H1 (cell line): ENCODE data around the gene TSHZ2. TPM values are rescaled to one million over a fixed set of nuclear protein-coding genes. Genes with fewer than 3 reads are reported as not detected.

Experiments
- CTCF ChIA-PET: fragments of 300-600 bp; sonication (Branson Sonifier 250); formaldehyde crosslinking; loops from one replicate; lab custom pipeline; 2021; ENCODE audit not compliant: partially characterized antibody; lab: Charles Lee
- POLR2A ChIA-PET: fragments of 300-600 bp; sonication (Branson Sonifier 250); formaldehyde crosslinking; loops from one replicate; lab custom pipeline; 2021; ENCODE audit warnings: inconsistent platforms; ENCODE audit not compliant: partially characterized antibody; lab: Charles Lee
- DNase-seq, 2 experiments: peaks; one replicate each; pipeline versions ENCODE4 v3.0.0 to v3.0.0-alpha.2; 2010 to 2022; ENCODE audit warnings: low spot score in 2 of 2, low read depth in 1 of 2, mixed read lengths in 1 of 2
- FAIRE-seq: peaks from 2 replicates; lab custom pipeline; 2011; peaks lifted over from hg19 to GRCh38; lab: Jason Lieb, UNC
- H2AFZ ChIP-seq: 2 replicates; pipeline ENCODE4 v1.8.1; 2012; ENCODE audit warnings: low read length, inconsistent platforms
- H2AK5ac ChIP-seq: 2 replicates; pipeline ENCODE4 v1.6.1; 2013; ENCODE audit warnings: low read depth, low read length
- H2BK120ac ChIP-seq: replicated peaks from 2 replicates; pipeline ENCODE3; 2013; ENCODE audit warnings: low read depth, low read length, inconsistent platforms
- H2BK12ac ChIP-seq: 2 replicates; pipeline ENCODE4 v1.6.1; 2013; ENCODE audit warnings: low read depth, low read length
- H2BK15ac ChIP-seq: 2 replicates; pipeline ENCODE4 v1.6.1; 2013; ENCODE audit warnings: low read length
- H2BK20ac ChIP-seq: 2 replicates; pipeline ENCODE4 v1.6.1; 2013; ENCODE audit warnings: low read length
- H2BK5ac ChIP-seq: 2 replicates; pipeline ENCODE4 v1.6.1; 2013; ENCODE audit warnings: low read depth, low read length
- H3K14ac ChIP-seq: 2 replicates; pipeline ENCODE4 v1.6.1; 2013; ENCODE audit warnings: inconsistent platforms; ENCODE audit not compliant: insufficient read length
- H3K18ac ChIP-seq: 2 replicates; pipeline ENCODE4 v1.6.1; 2013; ENCODE audit warnings: low read length; ENCODE audit errors: extremely low read depth
- H3K23ac ChIP-seq: 2 replicates; pipeline ENCODE4 v1.6.1; 2013; ENCODE audit warnings: inconsistent platforms; ENCODE audit not compliant: insufficient read length
- H3K23me2 ChIP-seq: 2 replicates; pipeline ENCODE4 v1.6.1; 2013; ENCODE audit warnings: low read depth, low read length
- H3K27ac ChIP-seq: 2 replicates; pipeline ENCODE4 v1.6.1; 2011; ENCODE audit warnings: low read depth, low read length, inconsistent platforms
- H3K27me3 ChIP-seq, 4 experiments: replicated peaks in 1 of 4; 1 replicate in 1 of 4; 2 replicates in 3 of 4; pipeline versions ENCODE4 v1.6.1 to v1.8.1; 2011 to 2013; ENCODE audit warnings: low read length in 3 of 4, mild to moderate bottlenecking in 3 of 4, inconsistent platforms in 2 of 4, mixed read lengths in 2 of 4, moderate library complexity in 1 of 4; ENCODE audit not compliant: control insufficient read depth in 3 of 4, insufficient read depth in 3 of 4; ENCODE audit errors: extremely low read depth in 1 of 4
- H3K36me3 ChIP-seq, 4 experiments: 2 replicates each; pipeline versions ENCODE4 v1.6.1 to v1.8.1; 2011 to 2013; ENCODE audit warnings: mild to moderate bottlenecking in 4 of 4, low read length in 3 of 4, moderate library complexity in 2 of 4, control low read depth in 1 of 4, inconsistent platforms in 1 of 4; ENCODE audit not compliant: insufficient read depth in 4 of 4, control insufficient read depth in 2 of 4
- H3K4ac ChIP-seq: replicated peaks from 2 replicates; pipeline ENCODE3; 2013; ENCODE audit warnings: low read length, low read depth, mixed read lengths, inconsistent platforms; ENCODE audit not compliant: insufficient read length
- H3K4me1 ChIP-seq, 4 experiments: replicated peaks in 1 of 4; 1 replicate in 1 of 4; 2 replicates in 3 of 4; pipeline versions ENCODE4 v1.6.1 to v1.8.1; 2011 to 2013; ENCODE audit warnings: low read length in 3 of 4, inconsistent platforms in 2 of 4, mixed read lengths in 1 of 4; ENCODE audit not compliant: insufficient read depth in 4 of 4, control insufficient read depth in 3 of 4
- H3K4me2 ChIP-seq, 2 experiments: 2 replicates each; pipeline versions ENCODE4 v1.6.1 to v1.8.1; 2011 to 2013; ENCODE audit warnings: low read depth in 2 of 2, low read length in 2 of 2, control low read depth in 1 of 2, inconsistent platforms in 1 of 2, mild to moderate bottlenecking in 1 of 2; ENCODE audit not compliant: insufficient read depth in 1 of 2
- H3K4me3 ChIP-seq, 4 experiments: fragments of 200-600, 300-600 bp in 1 of 4; sonication (generic), shearing (Covaris generic), sonication (Bioruptor Twin) in 1 of 4; 2 replicates each; pipeline versions ENCODE4 v1.5.1 to v1.8.1; 2011 to 2016; ENCODE audit warnings: low read length in 4 of 4, low read depth in 3 of 4, control low read depth in 2 of 4, inconsistent platforms in 2 of 4, mild to moderate bottlenecking in 2 of 4, mixed read lengths in 1 of 4, moderate library complexity in 1 of 4; ENCODE audit not compliant: insufficient read depth in 2 of 4; ENCODE audit errors: extremely low read depth in 1 of 4
- H3K56ac ChIP-seq: replicated peaks from 2 replicates; pipeline ENCODE3; 2013; ENCODE audit warnings: low read depth, mild to moderate bottlenecking, mixed read lengths, low read length, inconsistent platforms; ENCODE audit not compliant: insufficient read length
- H3K79me1 ChIP-seq: 2 replicates; pipeline ENCODE4 v1.6.1; 2013; ENCODE audit warnings: low read depth, low read length, control low read depth
- H3K79me2 ChIP-seq, 2 experiments: 2 replicates each; pipeline versions ENCODE4 v1.6.1 to v1.8.1; 2012 to 2013; ENCODE audit warnings: low read length in 2 of 2, mild to moderate bottlenecking in 2 of 2, inconsistent platforms in 1 of 2; ENCODE audit not compliant: insufficient read depth in 2 of 2, control insufficient read depth in 1 of 2
- H3K9ac ChIP-seq, 4 experiments: replicated peaks in 1 of 4; 1 replicate in 1 of 4; 2 replicates in 3 of 4; pipeline versions ENCODE4 v1.6.1 to v1.8.1; 2011 to 2013; ENCODE audit warnings: low read depth in 3 of 4, low read length in 3 of 4, control low read depth in 2 of 4, mild to moderate bottlenecking in 2 of 4, moderate library complexity in 2 of 4, inconsistent platforms in 1 of 4; ENCODE audit errors: extremely low read depth in 1 of 4
- H3K9me3 ChIP-seq, 2 experiments: 2 replicates each; pipeline versions ENCODE4 v1.6.1 to v1.8.1; 2012 to 2013; ENCODE audit warnings: mild to moderate bottlenecking in 2 of 2, moderate library complexity in 2 of 2, control low read depth in 1 of 2, inconsistent platforms in 1 of 2, low read depth in 1 of 2, low read length in 1 of 2, mixed read lengths in 1 of 2; ENCODE audit not compliant: insufficient read depth in 2 of 2
- H4K20me1 ChIP-seq, 2 experiments: replicated peaks in 1 of 2; 2 replicates each; pipeline versions ENCODE3 to v1.8.1; 2011 to 2013; ENCODE audit warnings: inconsistent platforms in 2 of 2, low read length in 2 of 2, mild to moderate bottlenecking in 1 of 2; ENCODE audit not compliant: insufficient read depth in 2 of 2, control insufficient read depth in 1 of 2
- H4K5ac ChIP-seq: 2 replicates; pipeline ENCODE4 v1.6.1; 2013; ENCODE audit warnings: low read length, low read depth, mixed read lengths, inconsistent platforms; ENCODE audit not compliant: insufficient read length
- H4K8ac ChIP-seq: 2 replicates; pipeline ENCODE4 v1.8.0; 2013; ENCODE audit warnings: mild to moderate bottlenecking, moderate library complexity, low read length, inconsistent platforms; ENCODE audit not compliant: insufficient read depth; ENCODE audit errors: extremely low read depth
- H4K91ac ChIP-seq: replicated peaks from 2 replicates; pipeline ENCODE3; 2013; ENCODE audit warnings: low read length, mixed read lengths, inconsistent platforms; ENCODE audit not compliant: insufficient read length
- ATF2 ChIP-seq: IDR thresholded peaks from 2 replicates; pipeline ENCODE4 v1.6.1; 2012; ENCODE audit warnings: low read length, inconsistent platforms
- BACH1 ChIP-seq: IDR thresholded peaks from 2 replicates; pipeline ENCODE4 v1.6.1; 2012; ENCODE audit warnings: low read length, improper control_type of control experiment
- CEBPB ChIP-seq: IDR thresholded peaks from 2 replicates; pipeline ENCODE4 v1.6.1; 2012; ENCODE audit warnings: low read depth, low read length
- CHD1 ChIP-seq: IDR thresholded peaks from 2 replicates; pipeline ENCODE4 v1.6.1; 2012; ENCODE audit warnings: low read depth, low read length, improper control_type of control experiment
- GABPA ChIP-seq: IDR thresholded peaks from 2 replicates; pipeline ENCODE4 v1.6.1; 2011; ENCODE audit warnings: mild to moderate bottlenecking, low read length, moderate library complexity, borderline replicate concordance; ENCODE audit not compliant: insufficient read depth
- MAFK ChIP-seq: IDR thresholded peaks from 2 replicates; pipeline ENCODE4 v1.6.1; 2012; ENCODE audit warnings: low read depth, mild to moderate bottlenecking, improper control_type of control experiment, low read length
- POLR2A ChIP-seq, 2 experiments: IDR thresholded peaks; 1 replicate in 1 of 2; 2 replicates in 1 of 2; pipeline ENCODE4 v1.6.1; 2011; ENCODE audit warnings: low read depth in 2 of 2, low read length in 2 of 2, mild to moderate bottlenecking in 2 of 2; ENCODE audit errors: control extremely low read depth in 1 of 2
- POLR2AphosphoS5 ChIP-seq: IDR thresholded peaks from 2 replicates; pipeline ENCODE4 v1.6.1; 2011; ENCODE audit warnings: low read depth, low read length
- SAP30 ChIP-seq: fragments of 300-600 bp; sonication (generic); IDR thresholded peaks from 2 replicates; pipeline ENCODE4 v1.7.1; 2012; ENCODE audit warnings: low read length, moderate library complexity, mild to moderate bottlenecking, inconsistent platforms; ENCODE audit not compliant: insufficient read depth, insufficient replicate concordance
- SP1 ChIP-seq: IDR thresholded peaks from 2 replicates; pipeline ENCODE4 v1.6.1; 2011; ENCODE audit warnings: low read depth, low read length
- SP2 ChIP-seq: IDR thresholded peaks from 2 replicates; pipeline ENCODE4 v1.6.1; 2012; ENCODE audit warnings: mild to moderate bottlenecking, low read length, inconsistent platforms
- TAF1 ChIP-seq: IDR thresholded peaks from 2 replicates; pipeline ENCODE4 v1.6.1; 2011; ENCODE audit warnings: mild to moderate bottlenecking, low read depth, low read length
- TCF12 ChIP-seq: IDR thresholded peaks from 2 replicates; pipeline ENCODE4 v1.6.1; 2011; ENCODE audit warnings: low read depth, mild to moderate bottlenecking, low read length
- WGBS, 2 experiments: shearing (Covaris generic) in 1 of 2; methylation state at CpG; one replicate each; pipeline versions ENCODE4 v1.1.6 to v1.1.7; 2013 to 2015; ENCODE audit warnings: low lambda C conversion rate in 2 of 2, mixed read lengths in 2 of 2, inconsistent platforms in 1 of 2, low coverage in 1 of 2, missing lambda C conversion rate in 1 of 2; ENCODE audit not compliant: insufficient replicate concordance in 2 of 2, insufficient coverage in 1 of 2, insufficient read length in 1 of 2; ENCODE audit errors: extremely low coverage in 1 of 2, missing lambda C conversion rate in 1 of 2; 5-methylcytosine and 5-hydroxymethylcytosine counted together
- polyA plus RNA-seq, 7 experiments: library from polyadenylated mRNA; depleted of rRNA in 3 of 7; stranded (reverse) in 5 of 7; unstranded in 2 of 7; fragments of >200 nt in 5 of 7; fragments of 200-250 nt in 2 of 7; gene quantifications; 1 replicate in 5 of 7; 2 replicates in 1 of 7; 4 replicates in 1 of 7; pipeline versions ENCODE4 v1.2.1 to v1.2.3, GENCODE V29; 2011 to 2013; ENCODE audit warnings: missing spikeins in 2 of 7, mixed read lengths in 2 of 7
- total RNA-seq: library from RNA; stranded (reverse); fragmentation: NEBNext Ultra II Directional; extraction: Animal tissue kit (Norgen Biotek cat#: 25700); gene quantifications from 2 replicates; pipeline ENCODE4 v1.2.1, GENCODE V29; 2021
- TF ChIP-seq, protein P1 (sequence below): IDR thresholded peaks from 2 replicates; pipeline ENCODE4 v1.6.1; 2011; ENCODE audit warnings: low read depth, mild to moderate bottlenecking, low read length; ENCODE audit not compliant: insufficient read depth

Gene TSHZ2
- total and polyA plus RNA-seq, 2 of the 8 experiments (the other 6 are each of a cell fraction or from before 2014, with no cell fraction given), result 0.14 to 0.30 TPM

DNA sequence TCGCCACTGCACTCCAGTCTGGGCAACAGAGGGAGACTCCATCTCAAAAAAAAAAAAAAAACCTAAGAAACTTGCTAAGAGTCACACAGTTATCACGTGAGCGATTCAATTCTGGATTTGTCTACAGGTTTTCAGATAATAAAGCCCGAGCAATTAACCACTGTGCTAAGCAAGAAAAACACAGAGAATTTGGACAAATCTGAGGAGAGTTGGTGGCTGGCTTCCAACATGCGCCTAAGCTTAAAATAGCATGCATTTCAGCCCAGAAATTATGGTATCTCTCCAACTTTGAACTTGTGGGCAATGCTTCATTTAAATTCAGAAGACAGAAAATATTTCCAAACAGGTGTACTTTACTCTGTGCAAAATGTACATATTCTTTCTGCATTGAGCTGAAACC, 232.9 kb downstream of the TSHZ2 start:
- Histone ChIP-seq H3K56ac (no peak overlapping the region), H2BK20ac (no peak overlapping the region), H3K9ac (no peak overlapping the region), H2BK15ac (no peak overlapping the region), H3K4me2 (no peak overlapping the region), H2BK5ac (no peak overlapping the region), H3K27me3 (no peaks in the 10 kb centered on the region), H4K5ac (no peak overlapping the region), H2BK120ac (no peak overlapping the region), H3K79me2 (no peaks in the 10 kb centered on the region), H3K18ac (no peak overlapping the region), H3K4me3 (no peak overlapping the region), H3K4me1 (peaks cover 0 to 9% (median 5%) of the 10 kb centered on the region in 4 experiments; a peak in 6 of 7 replicates), H3K79me1 (no peaks in the 10 kb centered on the region), H3K9me3 (no peaks in the 10 kb centered on the region), H4K91ac (no peak overlapping the region), H3K27ac (no peak overlapping the region), H2AK5ac (no peak overlapping the region), H3K4ac (no peak overlapping the region), H3K36me3 (no peaks in the 10 kb centered on the region), H4K20me1 (no peaks in the 10 kb centered on the region), H3K23ac (no peak overlapping the region), H3K23me2 (no peaks in the 10 kb centered on the region), H2AFZ (no peak overlapping the region), H3K14ac (no peak overlapping the region), H4K8ac (no peak overlapping the region), H2BK12ac (no peak overlapping the region)
- CTCF ChIA-PET, result interaction anchor here (0.7 to 2.1 kb wide), 4 partner anchors 13 to 1144 kb away, joined by 3 to 6 read pairs (median 4); no protein-coding TSS in a partner anchor
- POLR2A ChIA-PET, result no interaction called here
- FAIRE-seq (no peak), DNase-seq (no peak)
- WGBS, 2 experiments, result 78% methylated on average over 5 of the region's 5 CpGs; no CpG with 5 or more reads in 1 of the 2 experiments
- TF ChIP-seq GABPA (no peak), SAP30 (no peak), BACH1 (no peak), ATF2 (no peak), SP2 (no peak), POLR2A (IDR thresholded peaks at IDR 0.05; ENCODE audit: control extremely low read depth in 1 of 2, low read depth in 2 of 2, low read length in 2 of 2) (no peak), POLR2AphosphoS5 (no peak), SP1 (no peak), TCF12 (no peak), CEBPB (no peak), CHD1 (no peak), TAF1 (no peak), MAFK (no peak)
- TF ChIP-seq, protein P1, sequence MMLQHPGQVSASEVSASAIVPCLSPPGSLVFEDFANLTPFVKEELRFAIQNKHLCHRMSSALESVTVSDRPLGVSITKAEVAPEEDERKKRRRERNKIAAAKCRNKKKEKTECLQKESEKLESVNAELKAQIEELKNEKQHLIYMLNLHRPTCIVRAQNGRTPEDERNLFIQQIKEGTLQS, result no peak
